HG02981 (cell line): ENCODE results near the gene NHLH1.
"Not testable (repeated sequence)": the region's sequence is repeated elsewhere in the genome, so short reads cannot be mapped to it uniquely, and the experiment has no call there.

ENCODE experiments used
- ATAC-seq: cut with Tn5 transposase; IDR thresholded peaks from one replicate; pipeline ENCODE4 v1.9.1; 2021; ENCODE audit warnings: mild to moderate bottlenecking, moderate library complexity; ENCODE audit not compliant: unreplicated experiment

The NHLH1 gene

DNA sequence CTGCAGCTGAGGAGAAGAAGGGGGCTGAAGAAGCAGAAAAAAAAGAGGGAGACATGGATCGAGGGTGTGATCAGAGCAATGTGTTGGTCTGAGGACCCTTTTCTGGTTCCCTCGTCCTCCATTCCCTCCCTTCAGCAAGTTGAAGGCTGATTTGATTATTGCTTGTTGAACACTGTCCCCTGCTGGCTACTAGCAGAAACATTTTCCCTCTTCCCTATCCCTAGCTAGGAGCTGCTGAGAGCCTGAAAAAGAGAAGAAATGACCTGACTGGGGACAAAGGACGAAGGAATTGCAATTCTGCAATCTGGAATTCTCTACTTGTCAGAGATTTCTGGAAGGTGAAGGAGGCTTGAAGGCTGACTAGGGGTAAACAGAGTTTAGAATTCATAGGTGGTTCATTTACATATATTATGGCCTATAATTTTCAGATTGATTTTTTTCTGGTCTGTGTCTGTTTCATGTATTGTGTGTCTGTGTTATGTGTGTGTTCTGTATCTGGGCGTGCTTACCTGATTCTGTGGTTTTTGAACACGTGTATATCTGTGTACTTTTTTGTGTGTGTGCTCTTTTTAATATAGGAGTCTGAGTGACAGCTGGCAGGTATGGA, 9.8 kb downstream of the NHLH1 start:
- ATAC-seq: no peak

DNA sequence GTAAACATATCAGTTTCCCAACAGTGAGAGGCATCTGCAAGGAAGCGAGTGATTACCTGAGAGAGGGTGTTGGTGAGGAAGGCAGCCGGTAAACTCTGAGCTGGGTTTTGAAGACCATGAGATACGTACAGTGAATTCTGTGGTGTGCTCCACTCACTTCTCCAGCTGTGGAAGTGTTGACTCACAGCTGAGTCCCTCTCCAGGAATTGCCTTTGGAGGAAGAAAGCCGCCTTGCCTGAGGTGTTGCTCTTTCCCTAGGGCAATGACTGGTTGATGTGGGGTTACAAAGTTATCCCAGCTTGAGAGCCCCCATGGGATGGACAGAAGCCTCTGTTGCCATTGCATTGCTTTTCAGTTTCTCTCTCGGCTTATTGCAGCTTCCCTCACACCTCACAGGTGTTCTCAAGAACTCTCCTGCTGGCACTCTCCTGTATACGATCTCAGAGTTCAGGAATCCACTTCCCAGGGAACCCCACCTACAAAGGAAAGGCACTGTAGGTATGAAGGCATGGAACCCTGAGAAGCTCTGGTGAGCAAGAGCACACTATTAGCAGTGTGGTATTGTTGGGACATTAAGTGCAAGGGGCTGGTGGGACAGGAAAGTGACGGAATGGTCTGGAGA, 10.8 kb downstream of the NHLH1 start:
- ATAC-seq: no peak

DNA sequence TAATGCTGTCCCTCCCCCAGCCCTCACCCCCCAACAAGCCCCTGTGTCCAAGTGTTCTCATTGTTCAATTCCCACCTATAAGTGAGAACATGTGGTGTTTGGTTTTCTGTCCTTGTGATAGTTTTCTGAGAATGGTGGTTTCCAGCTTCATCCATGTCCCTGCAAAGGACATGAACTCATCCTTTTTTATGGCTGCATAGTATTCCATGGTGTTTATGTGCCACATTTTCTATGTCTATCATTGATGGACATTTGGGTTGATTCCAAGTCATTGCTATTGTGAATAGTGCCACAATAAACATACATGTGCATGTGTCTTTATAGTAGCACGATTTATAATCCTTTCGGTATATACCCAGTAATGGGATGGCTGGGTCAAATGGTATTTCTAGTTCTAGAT, 17.9 kb downstream of the NHLH1 start:
- ATAC-seq: not testable (repeated sequence)

DNA sequence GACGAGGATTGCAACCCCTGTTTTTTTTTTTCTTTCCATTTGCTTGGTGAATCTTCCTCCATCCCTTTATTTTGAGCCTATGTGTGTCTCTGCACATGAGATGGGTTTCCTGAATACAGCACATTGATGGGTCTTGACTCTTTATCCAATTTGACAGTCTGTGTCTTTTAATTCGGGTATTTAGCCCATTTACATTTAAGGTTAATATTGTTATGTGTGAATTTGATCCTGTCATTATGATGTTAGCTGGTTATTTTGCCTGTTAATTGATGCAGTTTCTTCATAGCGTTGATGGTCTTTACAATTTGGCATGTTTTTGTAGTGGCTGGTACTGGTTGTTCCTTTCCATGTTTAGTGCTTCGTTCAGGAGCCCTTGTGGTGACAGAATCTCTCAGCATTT, 21.5 kb downstream of the NHLH1 start:
- not testable (repeated sequence) for ATAC-seq

DNA sequence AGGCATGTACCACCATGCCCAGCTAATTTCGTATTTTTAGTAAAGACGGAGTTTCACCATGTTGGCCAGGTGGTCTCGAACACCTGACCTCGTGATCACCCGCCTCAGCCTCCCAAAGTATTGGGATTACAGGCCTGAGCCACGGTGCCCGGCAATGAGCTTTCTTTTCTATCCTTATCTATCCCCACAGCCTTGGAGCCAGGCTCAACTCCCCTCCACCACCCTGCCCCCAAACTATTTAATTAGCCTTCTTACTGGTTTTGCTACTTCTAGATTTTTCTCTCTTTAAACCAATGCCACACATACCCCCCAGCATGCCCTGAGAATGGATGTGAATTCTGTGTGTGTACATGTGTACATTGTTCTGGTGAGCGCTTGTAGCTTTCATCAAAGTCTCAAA, 27.8 kb downstream of the NHLH1 start:
- ATAC-seq: no peak

DNA sequence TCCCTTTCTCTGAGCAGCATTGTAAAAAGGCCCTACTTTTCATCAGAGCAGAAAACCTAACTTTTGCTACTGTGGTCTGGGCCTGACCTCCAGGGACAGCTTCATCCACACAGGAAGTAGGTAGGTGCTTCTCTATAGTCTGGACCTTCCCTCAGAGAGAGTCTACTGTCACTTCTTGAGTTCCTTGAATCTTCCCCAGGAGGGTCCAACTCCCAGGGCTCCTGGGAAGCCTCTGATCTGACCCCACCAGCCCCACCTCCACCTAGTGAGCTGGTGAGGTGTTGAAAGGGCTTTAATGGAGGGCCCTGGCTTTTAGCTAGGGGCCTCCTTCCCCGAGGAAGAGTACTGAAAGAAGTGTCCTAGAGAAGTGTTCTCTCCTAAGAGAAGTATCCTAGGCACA, 30.8 kb downstream of the NHLH1 start:
- no peak for ATAC-seq

DNA sequence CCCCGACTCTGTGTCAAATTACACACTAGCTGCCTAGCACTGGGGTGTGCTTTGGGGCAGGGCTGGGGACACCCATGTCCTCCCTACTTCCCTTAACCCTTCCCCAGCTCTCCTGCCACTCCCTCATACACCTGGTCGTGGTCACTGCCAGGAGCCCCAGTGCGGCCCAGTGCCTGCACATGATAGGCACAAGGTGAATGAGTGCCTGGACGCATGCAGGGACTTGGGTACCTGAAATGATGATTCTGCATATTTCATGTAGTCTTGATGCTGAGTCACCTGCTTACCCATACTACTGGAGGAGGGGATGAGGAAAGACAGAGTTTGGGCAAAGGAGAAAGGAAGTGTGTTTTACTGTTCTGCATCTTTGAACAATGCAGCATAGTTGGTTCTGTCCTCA, 32.0 kb downstream of the NHLH1 start:
- no peak for ATAC-seq

DNA sequence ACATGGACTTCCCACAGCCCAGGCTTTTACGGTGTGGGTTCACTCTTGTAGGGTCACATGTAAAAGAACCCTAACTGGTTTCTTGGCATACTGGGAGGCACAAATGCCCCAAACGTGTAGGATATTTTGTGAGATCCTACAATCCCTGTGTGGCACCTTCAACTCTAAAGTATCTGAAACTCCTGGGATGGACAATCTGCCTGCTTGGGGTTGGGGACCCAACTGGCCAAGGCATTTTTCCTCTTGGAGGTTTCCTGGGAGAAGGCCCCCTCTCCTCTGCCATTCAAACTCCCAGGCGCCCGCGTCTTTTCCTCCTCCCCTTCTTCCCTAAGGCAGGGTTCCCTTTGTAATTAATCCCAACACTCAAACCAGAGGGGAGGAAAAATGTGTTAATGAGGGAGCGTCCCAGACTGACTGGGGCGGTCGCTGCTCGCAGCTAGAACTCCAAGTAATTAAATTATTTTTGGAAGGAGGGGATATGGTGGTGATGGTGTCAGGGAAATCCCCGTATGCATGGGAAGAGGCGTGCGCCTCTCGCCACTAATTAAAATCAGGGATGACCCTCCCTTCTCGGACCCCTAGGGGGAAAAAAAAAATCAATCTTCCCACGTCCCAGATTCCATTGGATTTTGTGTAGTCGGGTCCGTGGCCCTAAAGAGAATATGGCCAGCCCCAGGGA, 32.8 kb downstream of the NHLH1 start:
- no peak for ATAC-seq

DNA sequence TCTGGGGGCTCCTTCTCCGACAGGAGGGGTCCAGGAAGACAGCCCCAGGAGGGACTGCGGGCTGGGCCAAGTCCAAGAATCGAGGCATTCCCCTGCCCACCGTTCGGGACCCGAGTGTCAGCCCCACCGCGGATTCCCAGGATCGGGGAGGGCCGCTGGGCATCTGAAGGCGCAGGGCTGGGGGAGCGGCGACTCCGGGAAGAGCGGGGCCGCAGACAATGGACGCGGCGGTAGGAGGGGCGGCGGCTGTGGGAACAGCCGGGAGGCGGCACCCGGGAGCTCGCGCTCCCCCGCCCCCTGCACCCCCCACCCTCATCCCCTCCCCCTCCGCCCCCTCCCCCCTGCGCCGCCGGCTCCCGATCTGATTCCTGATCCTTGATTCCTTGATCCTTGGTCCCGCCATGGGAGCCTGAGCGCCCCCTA, 33.4 kb downstream of the NHLH1 start, which contains the start of gene VANGL2:
TSS of gene VANGL2 (plus strand) at position 342 of the 423 bp plus-strand sequence. CDS start 15,274 bp downstream, outside the sequence.
- ATAC-seq: no peak

DNA sequence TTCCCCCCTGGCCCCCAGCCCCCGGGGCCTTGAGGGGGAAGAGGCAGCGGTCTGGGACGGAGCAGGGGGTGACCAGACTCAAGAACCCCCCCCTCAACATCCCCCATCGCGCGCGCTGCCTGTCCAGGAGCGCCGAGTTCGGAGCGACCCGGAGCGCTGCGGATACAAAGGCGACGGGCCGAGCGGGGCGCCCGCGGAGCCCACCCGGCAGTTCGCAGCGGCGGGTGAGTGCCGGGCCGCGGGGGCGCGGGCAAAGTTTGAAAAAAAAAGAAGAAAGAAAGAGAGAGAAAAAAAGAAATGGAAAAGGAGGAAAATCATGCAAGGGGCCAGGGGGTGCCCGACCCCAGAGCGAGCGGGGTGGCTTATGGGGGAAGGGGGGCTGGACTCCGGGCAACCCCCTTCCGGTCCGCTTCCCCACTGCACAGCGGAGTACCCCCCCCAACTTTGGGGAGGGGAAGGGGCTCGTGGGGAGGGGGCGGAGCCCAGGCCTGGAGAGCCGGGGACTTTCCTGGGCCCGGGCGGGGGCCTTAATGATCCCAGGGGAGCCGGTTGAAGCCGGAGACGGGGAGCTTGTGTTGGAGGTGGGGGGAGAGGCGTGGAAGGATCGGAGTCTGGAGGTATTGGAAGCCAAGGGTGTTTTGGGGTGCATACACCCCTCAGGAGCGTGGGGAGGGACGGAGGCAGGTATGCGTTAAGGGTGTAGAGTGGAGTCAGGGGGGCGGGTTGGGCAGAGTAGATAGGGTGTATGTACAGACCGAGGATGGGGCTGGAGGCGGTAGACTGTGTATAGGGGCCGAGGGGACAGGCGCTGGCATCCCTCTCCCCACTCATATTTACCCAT, 34.0 kb downstream of the NHLH1 start:
- no peak for ATAC-seq

DNA sequence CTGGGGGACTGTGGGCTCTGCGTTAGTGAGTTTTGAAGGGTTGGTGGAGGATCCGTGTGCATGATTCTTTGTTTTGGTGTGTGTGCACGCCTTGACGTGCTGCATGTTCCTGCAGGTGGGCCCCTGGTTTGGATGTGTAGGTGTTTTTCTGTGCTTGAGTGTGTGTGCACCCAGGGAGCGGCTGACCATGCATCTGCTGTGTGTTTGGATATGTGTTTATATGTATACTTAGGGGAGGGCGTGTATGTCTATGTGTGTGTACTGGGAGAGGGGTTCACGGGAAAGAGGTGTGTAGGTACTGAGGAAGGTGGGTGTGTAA, 34.6 kb downstream of the NHLH1 start:
- ATAC-seq: no peak

DNA sequence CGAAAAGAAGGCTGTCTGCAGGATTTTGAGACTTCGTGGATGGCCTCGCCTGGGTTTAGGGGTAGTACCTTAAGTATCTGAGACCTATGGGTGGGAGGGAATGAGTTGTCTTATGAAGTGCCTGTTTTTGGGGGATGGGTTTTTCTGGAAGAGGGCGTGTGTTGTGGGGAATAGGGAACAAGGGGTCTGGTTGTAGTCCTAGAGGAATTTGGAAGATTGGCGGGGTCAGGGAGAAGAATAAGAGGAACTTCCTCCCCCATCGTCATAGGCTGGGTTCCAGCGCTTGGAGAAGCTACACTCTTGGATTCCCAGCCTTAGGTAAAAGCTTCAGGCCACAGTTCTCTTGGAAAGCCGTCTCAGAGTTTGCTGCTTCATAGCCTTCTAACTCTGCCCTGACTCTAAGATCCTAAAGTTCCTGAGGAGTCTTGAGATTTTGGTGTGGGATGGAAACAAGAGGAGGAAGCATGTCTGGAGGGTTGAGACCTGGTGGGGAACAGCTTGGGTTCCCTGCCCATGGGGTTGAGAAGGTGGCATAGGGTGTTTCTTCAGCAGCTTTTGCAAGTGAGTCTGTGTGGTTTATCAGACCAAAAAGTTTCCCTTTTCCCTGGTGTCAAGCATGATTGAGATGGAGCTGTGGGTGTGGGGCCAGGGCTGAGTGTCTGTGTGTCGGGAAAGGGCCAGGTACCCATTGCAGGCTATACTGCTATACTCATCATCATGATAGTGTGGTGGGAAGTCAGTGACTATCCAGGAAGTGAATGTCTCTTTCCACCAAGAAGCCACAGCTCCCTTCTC, 35.3 kb downstream of the NHLH1 start:
- ATAC-seq: no peak

DNA sequence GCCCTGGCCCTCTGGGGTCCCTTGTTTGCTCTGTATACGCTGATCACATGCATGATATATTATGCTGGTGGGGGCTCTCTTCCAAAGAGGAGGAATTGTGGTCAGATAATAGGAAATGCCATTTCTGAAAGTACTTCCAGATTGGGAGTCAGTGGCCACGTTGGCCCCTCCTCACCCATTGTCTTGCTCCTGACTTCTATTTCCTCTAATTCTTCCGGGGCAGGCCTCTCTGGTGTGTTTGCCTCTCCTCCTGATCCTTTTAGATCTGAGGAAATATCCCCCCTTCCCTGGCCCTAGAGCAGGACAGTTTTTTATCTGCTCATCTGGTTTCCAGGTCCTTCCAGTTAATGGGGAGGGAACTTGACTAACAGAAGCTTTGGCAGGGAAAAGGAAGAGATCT, 36.4 kb downstream of the NHLH1 start:
- ATAC-seq: no peak

DNA sequence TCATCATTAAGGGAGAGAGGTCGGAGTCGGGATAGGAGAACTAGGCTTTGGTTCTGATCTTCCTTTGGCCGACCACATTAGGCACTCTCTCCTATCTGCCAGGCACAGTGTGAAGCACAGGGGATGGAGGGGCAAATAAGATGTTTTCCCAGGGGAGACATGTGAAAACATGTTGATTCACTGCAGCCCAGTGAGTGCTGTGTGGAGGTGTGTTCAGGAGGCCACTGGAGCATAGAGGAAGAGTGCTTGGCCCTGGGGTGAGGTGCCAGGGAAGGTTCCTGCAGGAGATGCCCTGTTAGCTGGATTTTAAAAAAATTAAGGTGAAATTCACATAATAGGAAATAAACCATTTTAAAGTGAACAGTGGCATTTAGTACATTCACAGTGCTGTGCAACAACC, 37.2 kb downstream of the NHLH1 start:
- no peak for ATAC-seq

DNA sequence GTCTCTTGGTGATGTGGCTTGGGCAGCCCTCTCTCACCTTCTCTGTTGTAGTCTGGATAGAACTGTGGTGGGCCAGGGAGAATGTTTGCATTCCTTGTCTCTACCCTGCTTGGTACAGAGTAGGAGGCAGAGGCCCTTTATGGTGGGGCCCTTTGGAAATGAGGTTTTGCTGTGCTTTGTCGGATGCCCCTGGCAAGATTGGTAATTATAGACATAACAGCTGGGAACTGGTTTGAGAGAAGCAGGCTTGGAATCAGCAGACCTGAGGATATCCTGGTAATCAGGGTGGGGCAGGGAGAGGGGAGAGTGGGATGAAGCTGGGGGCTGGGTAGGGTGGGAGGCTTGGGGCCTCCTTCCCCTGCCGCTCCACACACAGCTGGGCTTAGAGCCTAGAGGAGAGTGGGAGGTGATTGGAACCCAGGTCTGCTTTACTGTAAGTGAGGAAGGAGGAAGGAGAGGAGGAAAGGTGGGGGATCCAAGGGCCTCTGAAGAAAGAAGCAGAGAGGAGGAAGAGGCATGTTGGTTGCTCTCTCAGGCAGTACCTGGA, 38.5 kb downstream of the NHLH1 start:
- no peak for ATAC-seq

DNA sequence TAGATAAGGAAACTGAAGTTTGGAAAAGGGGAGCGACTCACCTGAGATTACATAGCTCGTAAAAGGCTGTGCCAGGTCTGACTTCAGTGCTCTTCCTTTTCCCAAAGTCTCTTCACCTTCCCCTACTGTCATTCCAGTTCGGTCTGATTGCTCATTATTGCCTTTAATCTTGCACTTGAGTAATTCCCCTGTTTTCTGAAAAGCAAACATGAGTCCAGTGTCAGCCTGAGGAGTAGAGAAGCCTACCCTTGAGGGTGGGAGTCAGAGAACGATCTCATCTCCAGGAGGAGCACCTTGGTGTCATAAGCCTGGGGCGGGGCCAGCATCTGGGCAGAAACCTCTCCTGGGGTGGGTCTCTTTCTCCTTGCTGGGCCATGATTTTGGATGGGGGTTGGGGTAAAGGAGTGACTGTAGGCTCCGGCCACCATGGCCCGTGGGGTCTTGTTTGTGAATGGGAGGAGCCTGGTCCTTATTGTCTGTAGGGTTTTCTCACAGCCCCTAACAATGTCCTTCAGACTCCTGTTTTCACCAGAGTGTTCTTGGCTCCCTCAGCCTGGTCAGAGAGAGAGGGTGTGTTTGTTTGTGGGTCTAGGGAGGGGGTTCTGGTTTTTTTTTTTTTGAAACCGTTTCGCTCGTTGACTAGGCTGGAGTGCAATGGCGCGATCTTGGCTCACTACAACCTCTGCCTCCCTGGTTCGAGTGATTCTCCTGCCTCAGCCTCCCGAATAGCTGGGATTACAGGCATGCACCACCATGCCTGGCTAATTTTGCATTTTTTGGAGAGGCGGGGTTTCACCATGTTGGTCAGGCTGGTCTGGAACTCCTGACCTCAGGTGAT, 39.5 kb downstream of the NHLH1 start:
- no peak for ATAC-seq

DNA sequence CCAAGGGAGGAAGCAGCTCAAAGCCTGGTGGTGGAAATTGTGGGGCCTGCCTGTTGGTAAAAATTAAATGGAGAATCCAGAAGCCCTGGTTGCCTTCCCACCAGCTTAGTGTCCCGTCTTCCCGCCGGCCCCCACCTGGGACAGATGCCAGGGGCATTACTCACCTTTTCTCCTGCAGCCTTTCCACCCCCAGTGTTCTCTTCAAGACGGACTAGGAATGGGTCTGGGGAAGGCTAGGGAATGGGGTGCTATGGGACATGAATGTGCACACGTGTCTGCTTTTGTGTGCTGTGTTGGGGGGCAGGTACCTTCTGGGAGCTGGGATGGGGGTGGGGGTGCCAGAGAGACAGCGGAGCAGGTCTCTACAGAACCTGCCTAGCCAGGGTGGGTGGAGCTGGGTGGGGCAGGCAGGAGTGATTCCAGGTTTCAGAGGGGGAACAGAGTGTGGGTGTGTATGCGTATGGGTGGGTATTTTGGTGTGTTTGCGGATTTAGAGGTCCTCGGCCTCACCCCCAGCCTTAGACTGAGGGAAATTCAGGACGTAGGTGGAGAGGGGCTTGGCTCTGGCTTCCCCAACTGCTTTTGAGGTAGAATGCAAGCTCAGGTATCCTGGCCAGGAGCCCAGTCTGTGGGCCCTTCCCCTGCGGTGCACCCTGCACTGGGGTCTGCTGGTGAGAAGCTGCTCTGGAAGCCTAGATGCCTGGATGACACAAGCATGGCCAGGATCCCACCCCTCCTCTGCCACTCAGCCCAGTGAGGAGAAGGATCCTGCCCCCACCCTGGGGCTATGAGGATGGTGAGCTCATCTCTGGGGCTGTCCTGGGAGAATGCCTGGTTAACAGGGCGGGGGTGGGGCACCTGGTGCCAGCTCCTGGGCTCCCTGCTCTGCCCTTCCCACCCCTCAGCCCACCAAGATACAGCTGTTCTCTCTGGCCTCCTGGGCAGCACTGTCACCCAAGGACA, 41.2 kb downstream of the NHLH1 start:
- no peak for ATAC-seq

DNA sequence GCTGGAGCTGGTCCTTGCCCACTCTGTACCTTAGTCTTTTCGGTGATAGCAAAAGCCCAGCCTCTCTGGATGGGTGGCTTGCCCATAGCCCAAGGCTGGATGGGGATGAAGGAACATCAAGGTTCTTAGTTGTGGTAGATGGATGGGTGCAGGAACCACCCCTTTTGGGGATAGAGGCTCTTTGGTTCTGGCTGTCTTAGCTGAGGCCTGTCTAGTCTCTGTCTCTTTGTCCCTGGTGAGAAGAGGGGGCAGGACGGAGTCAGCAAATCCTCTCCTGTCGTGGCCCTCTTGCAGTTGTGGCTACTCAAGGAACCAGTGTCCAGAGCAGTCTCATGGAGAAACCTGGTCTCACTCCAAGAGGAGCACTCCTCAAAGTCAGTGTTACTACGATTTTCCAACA, 42.0 kb downstream of the NHLH1 start:
- no peak for ATAC-seq
